Measurements from ENCODE around the gene PCK2. TPM values are rescaled to one million over a fixed set of nuclear protein-coding genes. Genes with fewer than 3 reads are reported as not detected.

Gene PCK2
- total RNA-seq, 1 experiment from 2014 or later, result 28.6 TPM

- no peak for DNase-seq (ENCODE audit: low read depth, low spot score)
- in situ Hi-C loops (cut with HindIII; ENCODE audit: low pct_unique_long_range_greater_than_20kb, low sequenced_read_pairs), result no loop called here
These were observed 34.2 kb upstream of the PCK2 start for GRCh38 chr14:24059841-24060388.

GRCh38 chr14:24060443-24060842 lies 33.7 kb upstream of the PCK2 start:
- DNase-seq (ENCODE audit: low read depth, low spot score), result no peak
- in situ Hi-C loops (cut with HindIII; ENCODE audit: low pct_unique_long_range_greater_than_20kb, low sequenced_read_pairs), result no loop called here

GRCh38 chr14:24060984-24061913 lies 32.9 kb upstream of the PCK2 start:
- DNase-seq (ENCODE audit: low read depth, low spot score), result no peak
- in situ Hi-C loops (cut with HindIII; ENCODE audit: low pct_unique_long_range_greater_than_20kb, low sequenced_read_pairs), result no loop called here

- DNase-seq (ENCODE audit: low read depth, low spot score), result no peak
- in situ Hi-C loops (cut with HindIII; ENCODE audit: low pct_unique_long_range_greater_than_20kb, low sequenced_read_pairs), result no loop called here
These were observed 31.7 kb upstream of the PCK2 start for GRCh38 chr14:24062216-24062980.

GRCh38 chr14:24063263-24063836 lies 30.8 kb upstream of the PCK2 start:
- DNase-seq (ENCODE audit: low read depth, low spot score), result no peak
- in situ Hi-C loops (cut with HindIII; ENCODE audit: low pct_unique_long_range_greater_than_20kb, low sequenced_read_pairs), result no loop called here

GRCh38 chr14:24064091-24064795 lies 29.9 kb upstream of the PCK2 start:
- in situ Hi-C loops (cut with HindIII; ENCODE audit: low pct_unique_long_range_greater_than_20kb, low sequenced_read_pairs), result no loop called here
- DNase-seq (ENCODE audit: low read depth, low spot score), result no peak

- DNase-seq (ENCODE audit: low read depth, low spot score), result no peak
- in situ Hi-C loops (cut with HindIII; ENCODE audit: low pct_unique_long_range_greater_than_20kb, low sequenced_read_pairs), result no loop called here
These were observed 29.3 kb upstream of the PCK2 start for GRCh38 chr14:24064856-24065255.

- in situ Hi-C loops (cut with HindIII; ENCODE audit: low pct_unique_long_range_greater_than_20kb, low sequenced_read_pairs), result no loop called here
- no peak for DNase-seq (ENCODE audit: low read depth, low spot score)
These were observed 28.7 kb upstream of the PCK2 start for GRCh38 chr14:24065408-24065807.

- DNase-seq (ENCODE audit: low read depth, low spot score), result no peak
- in situ Hi-C loops (cut with HindIII; ENCODE audit: low pct_unique_long_range_greater_than_20kb, low sequenced_read_pairs), result no loop called here
These were observed 27.5 kb upstream of the PCK2 start for GRCh38 chr14:24066496-24067132.

GRCh38 chr14:24067133-24068082 lies 26.7 kb upstream of the PCK2 start:
- DNase-seq (ENCODE audit: low read depth, low spot score), result no peak
- in situ Hi-C loops (cut with HindIII; ENCODE audit: low pct_unique_long_range_greater_than_20kb, low sequenced_read_pairs), result no loop called here

- in situ Hi-C loops (cut with HindIII; ENCODE audit: low pct_unique_long_range_greater_than_20kb, low sequenced_read_pairs), result no loop called here
These were observed 25.2 kb upstream of the PCK2 start for GRCh38 chr14:24068711-24069410.

GRCh38 chr14:24069411-24069735 lies 24.7 kb upstream of the PCK2 start:
- DNase-seq (ENCODE audit: low read depth, low spot score), result no peak
- in situ Hi-C loops (cut with HindIII; ENCODE audit: low pct_unique_long_range_greater_than_20kb, low sequenced_read_pairs), result no loop called here

More at GRCh38 chr14:24068711-24069410, 25.2 kb upstream of the PCK2 start:
- DNase-seq (ENCODE audit: low read depth, low spot score), result no peak

- DNase-seq (ENCODE audit: low read depth, low spot score), result no peak
- in situ Hi-C loops (cut with HindIII; ENCODE audit: low pct_unique_long_range_greater_than_20kb, low sequenced_read_pairs), result no loop called here
These were observed 23.6 kb upstream of the PCK2 start for GRCh38 chr14:24070285-24071143.

GRCh38 chr14:24071144-24071697 lies 22.9 kb upstream of the PCK2 start, which contains the start of gene CPNE6:
Gene CPNE6, plus strand, starts transcription at chr14:24071562. Its CDS starts 1,375 bp downstream, at chr14:24072937.
- in situ Hi-C loops (cut with HindIII; ENCODE audit: low pct_unique_long_range_greater_than_20kb, low sequenced_read_pairs), result no loop called here
- no peak for DNase-seq (ENCODE audit: low read depth, low spot score)
